DND-41 (cell line): ENCODE results near the gene SDK2.

Experiments used
- EZH2 ChIP-seq: IDR thresholded peaks from 3 replicates; pipeline ENCODE4 v1.6.1; 2012; ENCODE audit warnings: borderline replicate concordance, low read depth, mild to moderate bottlenecking, moderate library complexity, low read length, inconsistent platforms; ENCODE audit not compliant: severe bottlenecking
- TF ChIP-seq, protein P1 (sequence below): IDR thresholded peaks from 2 replicates; pipeline ENCODE4 v1.5.1; 2012; ENCODE audit warnings: borderline replicate concordance, low read length, moderate library complexity, mild to moderate bottlenecking; ENCODE audit not compliant: poor library complexity, severe bottlenecking; ENCODE audit errors: extremely low read depth

DNA sequence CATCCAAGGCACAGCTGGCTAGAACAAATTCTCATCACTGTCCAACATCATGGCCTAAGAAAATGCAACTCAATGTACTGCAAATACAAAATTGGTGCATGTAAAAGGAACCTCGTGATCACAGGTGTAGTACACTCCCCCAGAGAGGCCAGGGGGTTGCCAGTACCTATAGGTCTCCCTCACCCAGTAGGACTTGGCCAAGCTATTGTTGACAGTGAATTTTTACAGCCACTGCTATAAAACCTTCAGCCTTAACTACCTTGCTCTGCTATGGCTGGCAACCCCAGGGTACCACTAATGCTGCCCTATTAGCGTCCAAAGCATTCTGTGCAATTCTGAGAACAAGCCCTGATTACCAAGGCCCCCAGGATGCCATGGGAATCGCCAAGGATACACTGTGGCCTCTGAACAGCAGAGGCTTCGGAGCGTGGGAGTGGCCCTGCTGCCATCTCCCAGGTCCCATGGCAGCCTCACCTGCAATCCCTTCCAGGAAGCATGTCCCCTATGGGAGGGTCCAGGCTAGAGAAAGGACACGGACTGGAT is 67.6 kb downstream of the SDK2 start:
- TF ChIP-seq, protein P1, sequence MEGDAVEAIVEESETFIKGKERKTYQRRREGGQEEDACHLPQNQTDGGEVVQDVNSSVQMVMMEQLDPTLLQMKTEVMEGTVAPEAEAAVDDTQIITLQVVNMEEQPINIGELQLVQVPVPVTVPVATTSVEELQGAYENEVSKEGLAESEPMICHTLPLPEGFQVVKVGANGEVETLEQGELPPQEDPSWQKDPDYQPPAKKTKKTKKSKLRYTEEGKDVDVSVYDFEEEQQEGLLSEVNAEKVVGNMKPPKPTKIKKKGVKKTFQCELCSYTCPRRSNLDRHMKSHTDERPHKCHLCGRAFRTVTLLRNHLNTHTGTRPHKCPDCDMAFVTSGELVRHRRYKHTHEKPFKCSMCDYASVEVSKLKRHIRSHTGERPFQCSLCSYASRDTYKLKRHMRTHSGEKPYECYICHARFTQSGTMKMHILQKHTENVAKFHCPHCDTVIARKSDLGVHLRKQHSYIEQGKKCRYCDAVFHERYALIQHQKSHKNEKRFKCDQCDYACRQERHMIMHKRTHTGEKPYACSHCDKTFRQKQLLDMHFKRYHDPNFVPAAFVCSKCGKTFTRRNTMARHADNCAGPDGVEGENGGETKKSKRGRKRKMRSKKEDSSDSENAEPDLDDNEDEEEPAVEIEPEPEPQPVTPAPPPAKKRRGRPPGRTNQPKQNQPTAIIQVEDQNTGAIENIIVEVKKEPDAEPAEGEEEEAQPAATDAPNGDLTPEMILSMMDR: no peak
- TF ChIP-seq EZH2: no peak
